NCI-H1092 (cell line): ENCODE results near the gene SLC44A1.

Experiments used
- DNase-seq: peaks from one replicate; lab custom pipeline; 2025; lab: John Stamatoyannopoulos, UW

Gene SLC44A1

GRCh38 chr9:105432247-105432842 lies 187.9 kb downstream of the SLC44A1 start:
- no peak for DNase-seq

- no peak for DNase-seq
Measured at GRCh38 chr9:105435453-105435852, 191.0 kb downstream of the SLC44A1 start.

- no peak for DNase-seq
Measured at GRCh38 chr9:105436783-105437182, 192.3 kb downstream of the SLC44A1 start.

GRCh38 chr9:105437704-105438103 lies 193.3 kb downstream of the SLC44A1 start:
- no peak for DNase-seq

- DNase-seq: no peak
Measured at GRCh38 chr9:105438141-105438806, 193.8 kb downstream of the SLC44A1 start.

GRCh38 chr9:105439428-105439827 lies 195.0 kb downstream of the SLC44A1 start:
- DNase-seq: no peak

GRCh38 chr9:105441616-105442160 lies 197.2 kb downstream of the SLC44A1 start:
- DNase-seq: no peak

- DNase-seq: no peak
Measured at GRCh38 chr9:105443121-105443520, 198.7 kb downstream of the SLC44A1 start.

GRCh38 chr9:105444130-105444529 lies 199.7 kb downstream of the SLC44A1 start:
- DNase-seq: no peak

GRCh38 chr9:105445203-105445881 lies 200.9 kb downstream of the SLC44A1 start:
- DNase-seq: no peak

GRCh38 chr9:105447386-105447813 lies 202.9 kb downstream of the SLC44A1 start:
- DNase-seq: no peak

- DNase-seq: peak; percentile 87
Measured at GRCh38 chr9:105447814-105448812, 203.7 kb downstream of the SLC44A1 start, which contains the start of gene FSD1L. TSS of gene FSD1L (plus strand) at chr9:105448034. CDS start at chr9:105448221, 187 bp downstream.

- DNase-seq: no peak
Measured at GRCh38 chr9:105449081-105449480, 204.6 kb downstream of the SLC44A1 start.

- DNase-seq: no peak
Measured at GRCh38 chr9:105452185-105452584, 207.7 kb downstream of the SLC44A1 start.

GRCh38 chr9:105455836-105456475 lies 211.5 kb downstream of the SLC44A1 start:
- no peak for DNase-seq

- DNase-seq: no peak
Measured at GRCh38 chr9:105457560-105458294, 213.3 kb downstream of the SLC44A1 start.

GRCh38 chr9:105458404-105458803 lies 214.0 kb downstream of the SLC44A1 start:
- no peak for DNase-seq

GRCh38 chr9:105459336-105459735 lies 214.9 kb downstream of the SLC44A1 start:
- DNase-seq: no peak

- no peak for DNase-seq
Measured at GRCh38 chr9:105466898-105467455, 222.5 kb downstream of the SLC44A1 start.

GRCh38 chr9:105468875-105469274 lies 224.4 kb downstream of the SLC44A1 start:
- no peak for DNase-seq
